ENCODE data around the gene CIDEA.
"Not testable (repeated sequence)": the region's sequence is repeated elsewhere in the genome, so short reads cannot be mapped to it uniquely, and the experiment has no call there.

- TF ChIP-seq EZH2phosphoT487 (IDR thresholded peaks at IDR 0.05; ENCODE audit: low read length); CTCF (IDR thresholded peaks at IDR 0.05; ENCODE audit: low read length); EZH2 (optimal IDR thresholded peaks at IDR 0.05; ENCODE audit: low read depth, low read length): not testable (repeated sequence)
Measured at GRCh38 chr18:12212308-12212707, 41.9 kb upstream of the CIDEA start.

Data from MM.1S (cell line).